ENCODE data around the gene ADGRV1.

ADGRV1 gene

DNA sequence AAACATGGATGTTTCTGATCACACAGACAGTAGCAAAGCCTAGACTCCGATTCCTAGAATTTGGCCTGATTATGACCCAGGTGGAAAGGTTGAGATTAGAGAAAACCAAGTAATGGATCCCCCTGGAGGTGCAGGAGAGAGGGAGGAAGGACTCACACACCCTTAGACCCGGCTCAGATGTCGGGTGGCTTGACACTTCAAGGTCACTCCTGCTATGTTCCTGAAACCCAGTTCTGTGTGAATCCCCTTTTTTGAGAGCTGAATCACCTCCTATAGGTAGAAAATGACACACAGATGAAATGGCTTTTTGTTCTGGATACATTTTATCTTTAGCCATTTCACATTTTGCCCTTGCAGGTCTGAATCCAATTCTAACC is 631.7 kb downstream of the ADGRV1 start:
- DNase-seq (ENCODE audit: low read depth in 2 of 2) = no peak

DNA sequence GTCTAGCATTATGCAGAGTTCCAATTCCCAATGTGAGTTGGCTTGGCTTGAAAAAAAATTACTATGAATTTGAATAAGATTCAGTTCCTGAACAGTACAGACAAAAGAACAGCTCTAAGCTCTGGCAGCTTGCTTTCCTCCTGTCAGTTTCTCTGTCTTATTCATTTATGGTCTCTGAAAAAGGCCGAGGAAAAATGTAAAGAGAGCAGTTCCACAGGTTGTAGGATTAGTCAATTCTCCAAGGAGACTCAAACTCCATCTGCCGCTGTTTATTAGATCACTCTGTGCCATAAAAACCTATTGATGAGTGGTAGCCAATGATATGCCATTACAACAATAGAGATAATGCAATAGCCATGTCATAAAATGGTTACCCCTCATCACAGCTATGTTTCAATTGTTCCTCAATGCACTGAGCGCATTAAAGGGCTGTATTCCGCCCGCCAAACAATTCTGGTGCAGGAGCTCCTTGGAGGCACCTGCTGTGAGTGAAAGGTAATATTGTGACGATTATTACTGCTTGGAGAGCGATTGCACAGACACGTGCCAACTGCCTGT is 636.3 kb downstream of the ADGRV1 start:
- no peak for DNase-seq (ENCODE audit: low read depth in 2 of 2)

DNA sequence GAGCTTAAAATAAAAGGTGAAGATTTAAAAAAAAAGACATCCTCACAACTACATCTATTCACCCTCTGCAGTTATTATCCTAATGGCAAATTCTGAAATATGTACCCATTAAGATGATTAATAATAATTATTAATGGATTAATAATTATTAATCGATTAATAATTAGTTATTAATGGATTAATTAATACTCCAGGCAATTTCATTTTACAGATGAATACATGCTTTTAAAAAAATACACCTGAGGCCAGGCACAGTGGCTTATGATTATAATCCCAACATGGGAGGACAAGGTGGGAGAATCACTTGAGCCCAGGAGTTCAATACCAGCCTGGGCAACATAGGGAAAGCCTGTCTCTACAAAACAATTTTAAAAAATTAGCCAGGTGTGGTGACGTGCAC is 642.1 kb downstream of the ADGRV1 start:
- no peak for DNase-seq (ENCODE audit: low read depth in 2 of 2)

DNA sequence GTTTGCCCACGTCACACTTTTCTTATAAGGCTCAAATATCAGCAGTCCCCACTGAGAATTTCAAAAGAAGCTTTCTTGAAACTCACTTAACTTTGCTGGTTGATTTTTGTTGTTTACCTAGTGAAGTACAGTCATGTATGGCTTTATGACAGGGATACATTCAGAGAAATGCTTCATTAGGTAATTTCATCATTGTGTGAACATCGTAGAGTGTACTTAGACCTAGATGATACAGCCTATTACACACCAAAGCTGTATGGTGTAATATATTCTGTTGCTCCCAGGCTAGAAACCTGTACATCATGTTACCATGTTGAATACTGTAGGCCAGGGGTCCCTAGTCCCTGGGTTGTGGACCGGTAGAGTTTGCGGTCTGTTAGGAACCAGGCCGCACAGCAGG is 647.5 kb downstream of the ADGRV1 start:
- no peak for DNase-seq (ENCODE audit: low read depth in 2 of 2)

GRCh38 chr5:91206734-91207133 is 648.1 kb downstream of the ADGRV1 start:
- DNase-seq (ENCODE audit: low read depth in 2 of 2) = no peak

DNA sequence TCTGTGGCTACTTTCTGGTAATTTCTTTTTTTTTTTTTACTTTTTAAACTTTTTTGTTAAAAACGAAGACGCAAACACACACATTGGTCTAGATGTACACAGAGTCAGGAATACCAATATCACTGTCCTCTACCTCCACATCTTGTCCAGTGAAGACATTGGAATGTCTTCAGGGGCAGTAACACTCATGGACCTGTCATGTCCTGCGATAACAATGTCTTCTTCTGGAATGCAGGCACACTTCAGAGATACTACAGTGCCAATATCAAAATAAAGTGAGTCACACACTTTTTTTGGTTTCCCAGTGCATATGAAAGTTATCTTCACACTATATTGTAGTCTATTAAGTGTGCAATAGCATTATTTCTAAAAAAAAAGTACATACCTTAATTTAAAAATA is 648.7 kb downstream of the ADGRV1 start:
- no peak for DNase-seq (ENCODE audit: low read depth in 2 of 2)

DNA sequence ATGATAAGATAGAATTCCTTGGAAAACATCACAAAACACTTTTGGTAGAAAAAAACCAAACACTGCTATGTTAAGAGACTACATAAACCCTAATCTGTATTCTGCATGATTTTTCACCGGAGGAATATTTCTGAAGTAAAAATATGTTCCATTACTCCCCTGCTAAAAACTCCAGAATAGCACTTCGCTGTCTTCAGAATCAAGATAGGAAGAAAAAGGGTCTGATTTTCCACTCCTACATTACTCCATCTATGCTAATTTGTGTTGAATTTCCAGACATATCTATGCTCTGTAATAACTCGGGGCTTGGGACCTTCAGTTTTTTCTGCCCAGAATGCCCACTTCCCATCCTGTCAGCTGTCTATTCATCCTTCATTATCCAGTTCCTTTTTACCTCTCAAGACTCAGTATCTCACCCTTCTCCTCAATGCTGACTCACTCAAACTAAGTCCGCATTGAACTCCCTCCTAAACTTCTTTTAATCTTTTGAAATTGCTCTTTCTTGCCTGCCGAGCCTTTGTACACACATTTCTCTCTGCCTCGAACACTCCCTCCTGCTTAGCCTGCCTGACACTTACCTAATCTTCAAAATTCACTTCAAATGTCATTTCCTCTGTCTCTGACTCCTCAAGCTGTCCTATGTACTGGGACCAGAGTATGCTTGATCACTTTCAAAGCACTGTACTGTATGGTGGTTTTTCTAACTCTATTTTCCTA is 653.6 kb downstream of the ADGRV1 start:
- no peak for DNase-seq (ENCODE audit: low read depth in 2 of 2)

- no peak for DNase-seq (ENCODE audit: low read depth in 2 of 2)
Measured at GRCh38 chr5:91212714-91213092, 654.1 kb downstream of the ADGRV1 start.

Data from activated CD8-positive, alpha-beta memory T cell treated with anti-CD3 and anti-CD28 coated beads for 4 hours (primary cell).